Bronchial epithelial cell (primary cell): ENCODE measurements around the gene TSHB. TPM values are rescaled to one million over a fixed set of nuclear protein-coding genes. Genes with fewer than 3 reads are reported as not detected.

Experiments used
- DNase-seq: peaks from one replicate; pipeline ENCODE4 v3.0.0-alpha.2; 2010; ENCODE audit warnings: low read depth
- FAIRE-seq: peaks from 2 replicates; lab custom pipeline; 2011; peaks lifted over from hg19 to GRCh38; lab: Jason Lieb, UNC
- H3K27me3 ChIP-seq: 2 replicates; pipeline ENCODE4 v1.5.1; 2011; ENCODE audit warnings: low read length; ENCODE audit not compliant: control insufficient read depth, insufficient read depth
- H3K36me3 ChIP-seq: 2 replicates; pipeline ENCODE4 v1.5.1; 2011; ENCODE audit warnings: low read length; ENCODE audit not compliant: control insufficient read depth, insufficient read depth
- H3K4me3 ChIP-seq: 2 replicates; pipeline ENCODE4 v1.5.1; 2011; ENCODE audit warnings: mild to moderate bottlenecking, low read depth, low read length, control low read depth
- total RNA-seq: library from RNA; depleted of rRNA; stranded (reverse); fragments of >200 nt; gene quantifications from 2 replicates; pipeline ENCODE4 v1.2.1, GENCODE V29; 2014
- TF ChIP-seq, protein P1 (sequence below): IDR thresholded peaks from 2 replicates; pipeline ENCODE4 v1.5.1; 2011; ENCODE audit warnings: mild to moderate bottlenecking, moderate library complexity, low read length, control low read depth, inconsistent platforms; ENCODE audit not compliant: insufficient read depth, severe bottlenecking

The TSHB gene
- total RNA-seq, 1 donor from 2014 or later = not detected

DNA sequence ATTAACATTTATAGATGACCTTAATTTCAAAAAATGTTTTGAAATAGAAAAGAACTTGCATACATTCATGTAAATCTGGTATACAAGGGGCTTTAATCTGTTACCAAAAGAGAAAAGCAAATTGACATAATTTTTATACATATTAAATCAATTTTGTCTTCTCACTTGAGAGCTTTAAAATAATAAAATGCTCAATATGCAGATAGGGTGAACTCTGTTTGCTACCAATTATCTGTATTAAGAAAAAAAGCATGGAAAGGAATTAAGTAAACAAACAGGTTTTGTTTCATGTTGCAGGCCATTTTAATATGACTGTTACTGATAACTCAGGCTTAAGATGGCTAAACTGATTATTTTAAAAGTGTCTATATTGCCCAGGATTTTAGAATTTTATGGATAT lies 6.0 kb upstream of the TSHB start:
- FAIRE-seq (no peak), DNase-seq (no peak)
- Histone ChIP-seq H3K27me3 (no peaks in the 10 kb centered on the region), H3K4me3 (no peak overlapping the region), H3K36me3 (no peaks in the 10 kb centered on the region)
- TF ChIP-seq, protein P1, sequence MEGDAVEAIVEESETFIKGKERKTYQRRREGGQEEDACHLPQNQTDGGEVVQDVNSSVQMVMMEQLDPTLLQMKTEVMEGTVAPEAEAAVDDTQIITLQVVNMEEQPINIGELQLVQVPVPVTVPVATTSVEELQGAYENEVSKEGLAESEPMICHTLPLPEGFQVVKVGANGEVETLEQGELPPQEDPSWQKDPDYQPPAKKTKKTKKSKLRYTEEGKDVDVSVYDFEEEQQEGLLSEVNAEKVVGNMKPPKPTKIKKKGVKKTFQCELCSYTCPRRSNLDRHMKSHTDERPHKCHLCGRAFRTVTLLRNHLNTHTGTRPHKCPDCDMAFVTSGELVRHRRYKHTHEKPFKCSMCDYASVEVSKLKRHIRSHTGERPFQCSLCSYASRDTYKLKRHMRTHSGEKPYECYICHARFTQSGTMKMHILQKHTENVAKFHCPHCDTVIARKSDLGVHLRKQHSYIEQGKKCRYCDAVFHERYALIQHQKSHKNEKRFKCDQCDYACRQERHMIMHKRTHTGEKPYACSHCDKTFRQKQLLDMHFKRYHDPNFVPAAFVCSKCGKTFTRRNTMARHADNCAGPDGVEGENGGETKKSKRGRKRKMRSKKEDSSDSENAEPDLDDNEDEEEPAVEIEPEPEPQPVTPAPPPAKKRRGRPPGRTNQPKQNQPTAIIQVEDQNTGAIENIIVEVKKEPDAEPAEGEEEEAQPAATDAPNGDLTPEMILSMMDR = no peak

DNA sequence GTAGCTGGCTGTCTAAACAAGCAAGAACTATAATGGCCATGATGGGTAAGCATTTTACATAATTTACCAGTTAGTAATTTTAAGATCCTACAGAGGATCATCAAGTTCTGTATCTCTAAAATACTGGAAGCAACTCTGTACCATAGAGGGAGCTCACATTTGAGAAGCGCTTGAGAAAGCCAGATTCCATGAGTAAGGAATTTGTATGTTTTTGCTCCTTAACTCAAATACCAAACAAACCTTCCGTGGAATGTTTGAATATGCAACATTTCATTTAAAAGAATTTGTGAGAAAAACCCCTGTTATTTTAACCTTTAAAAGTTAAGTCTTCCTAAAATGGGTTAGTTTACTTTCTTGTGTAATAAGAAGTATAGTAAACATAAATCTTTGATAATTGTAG lies 2.0 kb downstream of the TSHB start:
- Histone ChIP-seq H3K4me3 (no peak overlapping the region), H3K27me3 (no peaks in the 10 kb centered on the region), H3K36me3 (no peaks in the 10 kb centered on the region)
- DNase-seq (no peak), FAIRE-seq (no peak)
- TF ChIP-seq, protein P1 = no peak

GRCh38 chr1:115035652-115036051 lies 6.0 kb downstream of the TSHB start:
- Histone ChIP-seq H3K27me3 (no peaks in the 10 kb centered on the region), H3K4me3 (no peak overlapping the region), H3K36me3 (no peaks in the 10 kb centered on the region)
- no peak for DNase-seq
- no peak for FAIRE-seq
- TF ChIP-seq, protein P1 = no peak

DNA sequence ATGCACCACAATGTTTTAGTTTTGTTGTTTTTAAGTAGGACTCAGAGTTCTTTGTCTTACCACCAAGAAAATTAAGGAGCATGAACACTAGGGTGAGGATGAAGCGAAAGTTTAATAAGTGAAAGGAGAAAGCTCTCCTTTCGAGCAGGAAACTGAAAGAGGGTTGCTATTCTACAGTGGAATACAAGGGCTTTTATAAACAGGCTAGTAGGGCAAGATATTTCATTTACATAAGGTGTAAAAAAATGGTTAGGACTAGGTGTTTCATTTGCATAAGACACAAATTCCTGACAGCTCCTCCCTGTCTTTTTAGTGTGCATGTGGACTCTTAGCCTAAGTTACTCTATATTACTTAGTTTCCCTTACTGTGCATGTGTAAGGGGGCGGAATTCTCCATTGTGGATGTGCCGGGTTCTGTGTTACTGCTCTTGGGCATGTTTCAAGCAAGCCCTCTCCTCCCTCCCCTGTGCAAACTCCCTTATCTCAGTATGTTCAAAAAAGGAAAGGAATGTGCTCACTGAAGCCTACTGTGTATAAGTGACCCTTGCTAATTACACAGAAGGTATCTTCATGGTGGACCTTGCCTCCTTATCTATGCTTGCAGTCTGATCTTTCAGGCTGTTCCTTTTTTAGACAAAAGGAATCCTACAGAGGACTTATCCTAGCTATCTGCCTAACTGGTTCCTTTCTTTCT lies 7.3 kb downstream of the TSHB start:
- FAIRE-seq = no peak
- TF ChIP-seq, protein P1 = no peak
- no peak overlapping the region for H3K4me3 ChIP-seq
- no peaks in the 10 kb centered on the region for H3K36me3 ChIP-seq
- H3K27me3 ChIP-seq = no peaks in the 10 kb centered on the region
- no peak for DNase-seq

DNA sequence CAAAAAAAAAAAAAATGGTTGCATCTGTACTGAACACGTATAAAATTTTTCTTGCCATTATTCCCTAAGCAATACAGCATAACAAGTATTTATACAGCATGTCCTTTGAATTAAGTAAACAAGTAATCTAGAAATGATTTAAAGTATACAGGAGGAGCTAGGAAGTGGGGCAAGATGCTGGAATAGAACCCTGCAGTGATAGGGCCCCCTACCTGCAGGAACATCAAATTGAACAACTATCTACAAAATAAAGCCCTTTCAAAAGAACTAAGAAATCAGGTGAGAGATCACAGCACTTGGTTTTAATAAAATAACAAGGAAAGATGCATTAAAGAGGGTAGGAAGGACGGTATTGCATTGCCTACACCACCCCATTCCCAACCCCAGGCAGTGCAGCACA lies 10.9 kb downstream of the TSHB start:
- H3K36me3 ChIP-seq = no peaks in the 10 kb centered on the region
- FAIRE-seq (no peak), DNase-seq (no peak)
- H3K4me3 ChIP-seq = no peak overlapping the region
- H3K27me3 ChIP-seq = no peaks in the 10 kb centered on the region
- TF ChIP-seq, protein P1 = no peak

GRCh38 chr1:115041654-115042053 lies 12.0 kb downstream of the TSHB start:
- no peak for FAIRE-seq
- peak; percentile 65 for DNase-seq

More at GRCh38 chr1:115041654-115042053, 12.0 kb downstream of the TSHB start:
- Histone ChIP-seq H3K36me3 (no peaks in the 10 kb centered on the region), H3K27me3 (no peaks in the 10 kb centered on the region), H3K4me3 (no peak overlapping the region)
- TF ChIP-seq, protein P1 = peak; percentile 64
